ENCODE measurements around the gene PIP4K2A.

Gene PIP4K2A

GRCh38 chr10:22617051-22617450, 97.3 kb downstream of the PIP4K2A start:
- FAIRE-seq = no peak

GRCh38 chr10:22615819-22616499, 98.4 kb downstream of the PIP4K2A start:
- no peak for FAIRE-seq

- no peak for FAIRE-seq
Observed at GRCh38 chr10:22615101-22615500, 99.3 kb downstream of the PIP4K2A start.

- no peak for FAIRE-seq
Observed at GRCh38 chr10:22613011-22613410, 101.4 kb downstream of the PIP4K2A start.

GRCh38 chr10:22612318-22612717, 102.1 kb downstream of the PIP4K2A start:
- no peak for FAIRE-seq

GRCh38 chr10:22611425-22612115, 102.8 kb downstream of the PIP4K2A start:
- no peak for FAIRE-seq

GRCh38 chr10:22610610-22611009, 103.8 kb downstream of the PIP4K2A start:
- no peak for FAIRE-seq

- no peak for FAIRE-seq
Observed at GRCh38 chr10:22609719-22610465, 104.5 kb downstream of the PIP4K2A start.

GRCh38 chr10:22609251-22609650, 105.1 kb downstream of the PIP4K2A start:
- no peak for FAIRE-seq

- FAIRE-seq = no peak
Observed at GRCh38 chr10:22607261-22607660, 107.1 kb downstream of the PIP4K2A start.

- no peak for FAIRE-seq
Observed at GRCh38 chr10:22606164-22606614, 108.2 kb downstream of the PIP4K2A start.

- FAIRE-seq = no peak
Observed at GRCh38 chr10:22605168-22605567, 109.2 kb downstream of the PIP4K2A start.

GRCh38 chr10:22604344-22605126, 109.8 kb downstream of the PIP4K2A start:
- FAIRE-seq = no peak

GRCh38 chr10:22603581-22603980, 110.8 kb downstream of the PIP4K2A start:
- FAIRE-seq = no peak

GRCh38 chr10:22601618-22602017, 112.8 kb downstream of the PIP4K2A start:
- FAIRE-seq = no peak

- no peak for FAIRE-seq
Observed at GRCh38 chr10:22599636-22600228, 114.6 kb downstream of the PIP4K2A start.

GRCh38 chr10:22599048-22599561, 115.3 kb downstream of the PIP4K2A start:
- no peak for FAIRE-seq

GRCh38 chr10:22598478-22598877, 115.9 kb downstream of the PIP4K2A start:
- FAIRE-seq = no peak

- no peak for FAIRE-seq
Observed at GRCh38 chr10:22597138-22597537, 117.2 kb downstream of the PIP4K2A start.

GRCh38 chr10:22593636-22594198, 120.7 kb downstream of the PIP4K2A start:
- FAIRE-seq = no peak

- FAIRE-seq = no peak
Observed at GRCh38 chr10:22593026-22593425, 121.4 kb downstream of the PIP4K2A start.

Data from islet of Langerhans (tissue), 1 donor.